Occipital lobe (tissue), 2 donors: ENCODE data around the gene GSTM2. TPM values are rescaled to one million over a fixed set of nuclear protein-coding genes. Genes with fewer than 3 reads are reported as not detected.
"Not testable (repeated sequence)": the region's sequence is repeated elsewhere in the genome, so short reads cannot be mapped to it uniquely, and the experiment has no call there.

ENCODE experiments used
- DNase-seq: peaks from one replicate; lab custom pipeline; 2025; lab: John Stamatoyannopoulos, UW
- total RNA-seq: library from RNA; depleted of rRNA; stranded (reverse); fragments of >200 nt; gene quantifications from one replicate; pipeline ENCODE4 v1.2.3, GENCODE V29; 2014

Gene GSTM2
- total RNA-seq, 1 donor from 2014 or later = 9.2 TPM

- not testable (repeated sequence) for DNase-seq
Measured at GRCh38 chr1:109676683-109677381, 9.0 kb downstream of the GSTM2 start.

- DNase-seq = no peak
Measured at GRCh38 chr1:109677459-109677858, 9.6 kb downstream of the GSTM2 start.

- DNase-seq = not testable (repeated sequence)
Measured at GRCh38 chr1:109678637-109679036, 10.8 kb downstream of the GSTM2 start.

- not testable (repeated sequence) for DNase-seq
Measured at GRCh38 chr1:109684777-109685176, 16.9 kb downstream of the GSTM2 start.

GRCh38 chr1:109685399-109685798, 17.5 kb downstream of the GSTM2 start:
- not testable (repeated sequence) for DNase-seq

- not testable (repeated sequence) for DNase-seq
Measured at GRCh38 chr1:109685890-109686289, 18.0 kb downstream of the GSTM2 start.

GRCh38 chr1:109687109-109687508, 19.3 kb downstream of the GSTM2 start:
- DNase-seq = not testable (repeated sequence)

GRCh38 chr1:109687641-109688499, 20.0 kb downstream of the GSTM2 start, which contains the start of gene GSTM1:
GSTM1 (plus strand) TSS chr1:109687817; CDS start chr1:109687874, 57 bp downstream.
- no peak for DNase-seq

GRCh38 chr1:109689844-109690405, 22.1 kb downstream of the GSTM2 start:
- DNase-seq = no peak

GRCh38 chr1:109691759-109692158, 23.9 kb downstream of the GSTM2 start:
- no peak for DNase-seq

- DNase-seq = not testable (repeated sequence)
Measured at GRCh38 chr1:109694400-109694799, 26.5 kb downstream of the GSTM2 start.

- DNase-seq = not testable (repeated sequence)
Measured at GRCh38 chr1:109695138-109695537, 27.3 kb downstream of the GSTM2 start.

- DNase-seq = no peak
Measured at GRCh38 chr1:109697066-109697465, 29.2 kb downstream of the GSTM2 start.

GRCh38 chr1:109697861-109698260, 30.0 kb downstream of the GSTM2 start:
- DNase-seq = not testable (repeated sequence)

- DNase-seq = not testable (repeated sequence)
Measured at GRCh38 chr1:109702940-109703339, 35.1 kb downstream of the GSTM2 start.

- no peak for DNase-seq
Measured at GRCh38 chr1:109704173-109704572, 36.3 kb downstream of the GSTM2 start.

- no peak for DNase-seq
Measured at GRCh38 chr1:109705411-109705810, 37.6 kb downstream of the GSTM2 start.

GRCh38 chr1:109708949-109709348, 41.1 kb downstream of the GSTM2 start:
- DNase-seq = not testable (repeated sequence)

- not testable (repeated sequence) for DNase-seq
Measured at GRCh38 chr1:109709822-109710221, 42.0 kb downstream of the GSTM2 start.

- DNase-seq = not testable (repeated sequence)
Measured at GRCh38 chr1:109711593-109712320, 43.9 kb downstream of the GSTM2 start, which contains the start of gene GSTM5. GSTM5 (plus strand) TSS chr1:109712251; CDS start chr1:109712313, 62 bp downstream.

- no peak for DNase-seq
Measured at GRCh38 chr1:109712321-109712864, 44.5 kb downstream of the GSTM2 start.
